ENCODE data around the gene PARD3B.

The PARD3B gene

GRCh38 chr2:205297368-205297767 lies 752.1 kb downstream of the PARD3B start:
- no peak overlapping the region for H3K4me3 ChIP-seq (ENCODE audit: low read depth, low read length)
- TF ChIP-seq CTCF (IDR thresholded peaks at IDR 0.05; ENCODE audit: low read depth, low read length), result no peak
- no peak for TF ChIP-seq POLR2A (IDR thresholded peaks at IDR 0.05; ENCODE audit: extremely low read depth, insufficient read length)
- TF ChIP-seq MAX (IDR thresholded peaks at IDR 0.05; ENCODE audit: low read depth, low read length), result no peak
- TF ChIP-seq MYC (IDR thresholded peaks at IDR 0.05; ENCODE audit: low read depth, low read length), result no peak

GRCh38 chr2:205297846-205298245 lies 752.6 kb downstream of the PARD3B start:
- no peak for TF ChIP-seq POLR2A (IDR thresholded peaks at IDR 0.05; ENCODE audit: extremely low read depth, insufficient read length)
- no peak for TF ChIP-seq MYC (IDR thresholded peaks at IDR 0.05; ENCODE audit: low read depth, low read length)
- no peak for TF ChIP-seq CTCF (IDR thresholded peaks at IDR 0.05; ENCODE audit: low read depth, low read length)
- no peak for TF ChIP-seq MAX (IDR thresholded peaks at IDR 0.05; ENCODE audit: low read depth, low read length)
- H3K4me3 ChIP-seq (ENCODE audit: low read depth, low read length), result no peak overlapping the region
- DNase-seq (ENCODE audit: low read depth), result no peak

More at GRCh38 chr2:205297368-205297767, 752.1 kb downstream of the PARD3B start:
- no peak for DNase-seq (ENCODE audit: low read depth)

DNA sequence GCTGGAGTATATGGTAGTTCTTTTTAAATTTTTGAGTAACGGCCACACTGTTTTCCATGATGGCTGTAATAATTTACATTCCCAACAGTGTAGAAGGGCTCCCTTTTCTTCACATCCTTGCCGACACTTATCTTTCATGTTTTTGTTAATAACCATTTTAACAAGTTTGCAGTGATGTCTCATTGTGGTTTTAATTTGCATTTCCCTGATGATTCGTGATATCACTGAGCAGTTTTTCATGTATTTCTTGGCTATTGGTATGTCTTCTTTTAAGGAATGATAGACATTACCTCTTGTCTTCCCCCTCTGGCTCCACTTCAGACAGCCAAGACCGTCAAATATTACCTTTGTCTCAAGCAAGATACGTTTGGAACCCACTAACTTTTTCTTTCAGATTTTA lies 765.9 kb downstream of the PARD3B start:
- TF ChIP-seq MYC (IDR thresholded peaks at IDR 0.05; ENCODE audit: low read depth, low read length) (no peak), MAX (IDR thresholded peaks at IDR 0.05; ENCODE audit: low read depth, low read length) (no peak), POLR2A (IDR thresholded peaks at IDR 0.05; ENCODE audit: extremely low read depth, insufficient read length) (no peak), CTCF (IDR thresholded peaks at IDR 0.05; ENCODE audit: low read depth, low read length) (no peak)
- H3K4me3 ChIP-seq (ENCODE audit: low read depth, low read length), result no peak overlapping the region
- DNase-seq (ENCODE audit: low read depth), result no peak

DNA sequence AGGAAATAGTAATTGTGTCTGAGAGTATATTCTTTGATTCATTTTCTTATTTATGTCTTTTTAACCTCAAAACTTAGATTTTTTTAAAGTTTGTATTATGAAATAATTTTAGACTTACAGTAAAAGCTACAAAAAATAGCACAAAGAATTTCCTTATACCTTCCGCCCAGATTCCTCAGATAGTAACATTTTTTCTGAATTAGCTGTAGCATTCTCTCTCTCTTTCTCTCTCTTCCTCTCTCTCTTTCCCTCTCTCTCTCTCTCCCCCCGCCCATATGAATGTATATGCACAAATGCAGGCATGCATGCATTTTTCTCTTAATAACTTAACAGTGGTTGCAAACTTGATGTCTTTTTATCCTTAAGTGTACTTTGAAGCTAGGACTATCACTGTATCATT lies 776.0 kb downstream of the PARD3B start:
- TF ChIP-seq POLR2A (IDR thresholded peaks at IDR 0.05; ENCODE audit: extremely low read depth, insufficient read length), result no peak
- TF ChIP-seq MAX (IDR thresholded peaks at IDR 0.05; ENCODE audit: low read depth, low read length), result no peak
- no peak for TF ChIP-seq MYC (IDR thresholded peaks at IDR 0.05; ENCODE audit: low read depth, low read length)
- TF ChIP-seq CTCF (IDR thresholded peaks at IDR 0.05; ENCODE audit: low read depth, low read length), result no peak
- no peak overlapping the region for H3K4me3 ChIP-seq (ENCODE audit: low read depth, low read length)
- DNase-seq (ENCODE audit: low read depth), result no peak

DNA sequence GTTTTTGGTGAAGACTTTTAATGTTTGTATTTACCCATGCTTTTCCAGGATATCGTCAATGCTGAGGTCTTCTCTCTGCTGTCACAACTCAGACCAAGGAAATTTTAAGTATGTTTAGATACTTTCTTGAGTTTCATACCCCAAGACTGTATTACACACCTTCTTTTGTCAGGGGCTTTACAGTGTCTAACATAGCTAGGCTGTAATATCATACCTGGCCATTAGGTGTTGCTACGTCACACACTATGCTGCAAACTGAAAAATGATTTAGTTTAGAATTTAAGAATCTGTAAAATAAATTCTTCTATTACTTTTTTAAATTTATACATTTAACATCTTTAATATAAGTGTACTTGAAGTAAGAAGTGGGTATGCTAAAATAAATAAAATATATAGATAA lies 778.7 kb downstream of the PARD3B start:
- TF ChIP-seq MYC (IDR thresholded peaks at IDR 0.05; ENCODE audit: low read depth, low read length) (no peak), CTCF (IDR thresholded peaks at IDR 0.05; ENCODE audit: low read depth, low read length) (no peak), MAX (IDR thresholded peaks at IDR 0.05; ENCODE audit: low read depth, low read length) (no peak), POLR2A (IDR thresholded peaks at IDR 0.05; ENCODE audit: extremely low read depth, insufficient read length) (no peak)
- no peak overlapping the region for H3K4me3 ChIP-seq (ENCODE audit: low read depth, low read length)
- no peak for DNase-seq (ENCODE audit: low read depth)

DNA sequence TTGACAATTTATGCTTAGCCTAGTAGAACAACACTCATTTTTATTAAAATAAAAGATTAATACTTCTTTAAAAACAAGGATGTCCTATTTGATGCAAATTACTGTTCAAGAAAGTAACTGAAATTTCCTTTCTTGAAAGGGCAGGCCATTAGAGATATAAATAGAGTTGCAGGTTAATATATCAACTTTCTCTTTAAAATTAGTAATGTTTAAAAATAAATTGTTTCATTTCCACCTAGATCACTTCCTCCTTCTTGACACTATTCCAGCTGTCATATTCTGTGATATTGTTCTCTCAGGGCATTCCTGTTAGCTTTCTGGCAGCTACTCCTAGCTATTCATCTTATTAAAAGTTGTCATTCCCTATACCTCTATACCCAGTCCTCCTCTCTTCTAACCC lies 779.1 kb downstream of the PARD3B start:
- DNase-seq (ENCODE audit: low read depth), result no peak
- no peak for TF ChIP-seq MAX (IDR thresholded peaks at IDR 0.05; ENCODE audit: low read depth, low read length)
- TF ChIP-seq CTCF (IDR thresholded peaks at IDR 0.05; ENCODE audit: low read depth, low read length), result no peak
- TF ChIP-seq POLR2A (IDR thresholded peaks at IDR 0.05; ENCODE audit: extremely low read depth, insufficient read length), result no peak
- TF ChIP-seq MYC (IDR thresholded peaks at IDR 0.05; ENCODE audit: low read depth, low read length), result no peak
- no peak overlapping the region for H3K4me3 ChIP-seq (ENCODE audit: low read depth, low read length)
